22Rv1 (cell line): ENCODE data around the gene NEIL1.

ENCODE experiments used
- ZFX ChIP-seq: fragments of 450-650 bp; IDR thresholded peaks from 2 replicates; pipeline ENCODE4 v1.6.1; 2017; ENCODE audit warnings: antibody characterized with exemption, borderline replicate concordance
- TF ChIP-seq, protein P1 (sequence below): fragments of 450-650 bp; IDR thresholded peaks from 2 replicates; pipeline ENCODE4 v1.5.1; 2017; ENCODE audit warnings: mild to moderate bottlenecking

DNA sequence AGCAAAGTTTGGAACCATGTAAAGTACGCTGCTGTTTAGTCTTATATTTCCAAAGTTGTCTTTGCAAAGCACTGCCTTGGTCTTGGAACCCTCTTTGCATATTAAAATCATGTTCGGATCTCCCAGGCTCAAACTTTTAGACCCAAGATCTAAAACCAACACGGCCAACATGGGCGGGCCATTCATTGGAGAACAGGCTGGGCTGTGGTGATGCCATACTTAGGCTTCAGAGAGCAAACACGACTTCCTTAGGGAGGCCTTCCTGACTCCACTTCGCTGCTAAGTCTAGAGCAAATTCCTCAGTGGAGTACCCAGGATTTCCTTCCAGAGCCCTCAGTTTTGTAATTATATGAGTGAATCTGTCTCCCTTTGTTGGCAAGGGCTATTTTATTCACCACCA lies 18.0 kb downstream of the NEIL1 start:
- TF ChIP-seq, protein P1, sequence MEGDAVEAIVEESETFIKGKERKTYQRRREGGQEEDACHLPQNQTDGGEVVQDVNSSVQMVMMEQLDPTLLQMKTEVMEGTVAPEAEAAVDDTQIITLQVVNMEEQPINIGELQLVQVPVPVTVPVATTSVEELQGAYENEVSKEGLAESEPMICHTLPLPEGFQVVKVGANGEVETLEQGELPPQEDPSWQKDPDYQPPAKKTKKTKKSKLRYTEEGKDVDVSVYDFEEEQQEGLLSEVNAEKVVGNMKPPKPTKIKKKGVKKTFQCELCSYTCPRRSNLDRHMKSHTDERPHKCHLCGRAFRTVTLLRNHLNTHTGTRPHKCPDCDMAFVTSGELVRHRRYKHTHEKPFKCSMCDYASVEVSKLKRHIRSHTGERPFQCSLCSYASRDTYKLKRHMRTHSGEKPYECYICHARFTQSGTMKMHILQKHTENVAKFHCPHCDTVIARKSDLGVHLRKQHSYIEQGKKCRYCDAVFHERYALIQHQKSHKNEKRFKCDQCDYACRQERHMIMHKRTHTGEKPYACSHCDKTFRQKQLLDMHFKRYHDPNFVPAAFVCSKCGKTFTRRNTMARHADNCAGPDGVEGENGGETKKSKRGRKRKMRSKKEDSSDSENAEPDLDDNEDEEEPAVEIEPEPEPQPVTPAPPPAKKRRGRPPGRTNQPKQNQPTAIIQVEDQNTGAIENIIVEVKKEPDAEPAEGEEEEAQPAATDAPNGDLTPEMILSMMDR: no peak
- no peak for TF ChIP-seq ZFX
